NCI-H2081 treated with DMSO at 0.1 percent for 48 hours (cell line): ENCODE results near the gene ARHGAP18.

Experiments used
- DNase-seq: peaks from one replicate; lab custom pipeline; 2025; lab: John Stamatoyannopoulos, UW

The ARHGAP18 gene

DNA sequence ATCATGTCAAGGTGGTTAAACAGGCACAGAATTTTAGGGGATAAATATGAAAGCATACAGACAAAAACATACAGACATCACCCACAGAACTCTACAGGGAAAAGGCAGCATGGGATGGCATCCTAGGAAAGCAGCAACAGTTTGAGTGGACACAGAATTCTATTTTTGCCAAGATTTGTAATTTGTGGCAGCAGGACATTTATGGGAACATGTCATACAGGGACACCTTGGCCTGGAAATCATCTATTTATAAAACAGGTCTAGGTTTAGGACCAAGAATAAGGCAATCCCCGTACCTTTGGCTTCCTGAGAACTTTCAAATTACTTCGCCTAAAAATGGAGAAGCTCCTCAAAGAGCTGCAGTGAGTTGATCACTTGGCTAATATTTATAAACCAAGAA, 17.5 kb downstream of the ARHGAP18 start:
- no peak for DNase-seq

DNA sequence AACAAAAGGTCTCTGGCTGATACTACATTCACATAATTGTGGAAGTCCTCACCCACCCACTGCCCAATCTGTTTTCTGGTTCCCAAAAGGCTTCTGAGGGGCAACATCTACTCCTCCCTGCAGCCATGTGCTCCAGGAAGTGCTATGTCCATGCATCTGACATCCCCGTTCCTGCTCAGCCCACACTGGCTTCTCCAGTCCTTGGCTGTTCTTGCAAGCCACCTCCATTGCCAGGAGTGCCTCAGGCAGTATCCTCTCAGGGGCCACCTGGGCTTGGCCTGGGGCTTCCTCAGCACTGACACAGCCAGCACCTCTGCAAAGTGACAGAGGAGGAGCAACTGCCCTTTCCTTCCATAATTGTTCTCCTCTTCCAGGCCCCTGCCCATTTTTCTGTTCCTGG, 18.3 kb downstream of the ARHGAP18 start:
- DNase-seq = no peak

GRCh38 chr6:129691043-129691640, 18.8 kb downstream of the ARHGAP18 start:
- DNase-seq = no peak

GRCh38 chr6:129686941-129687627, 22.9 kb downstream of the ARHGAP18 start:
- DNase-seq = no peak

DNA sequence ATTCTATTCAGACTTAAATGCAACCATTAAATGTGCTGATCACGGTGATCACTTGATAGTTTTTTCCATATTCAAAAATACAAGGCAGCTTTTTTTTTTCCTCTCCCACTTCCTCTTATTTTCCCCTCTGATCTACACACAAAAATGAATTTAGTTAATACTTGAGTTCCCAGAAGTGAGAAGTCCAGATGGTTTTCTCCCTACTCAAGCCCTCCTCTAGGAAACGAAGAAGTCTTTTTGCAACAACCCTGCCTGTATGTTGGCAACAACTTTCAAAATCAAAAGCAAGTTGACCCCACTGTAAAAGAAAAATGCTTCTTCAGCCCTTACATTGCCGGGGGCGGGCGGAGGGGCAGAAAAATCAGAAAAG, 24.3 kb downstream of the ARHGAP18 start:
- no peak for DNase-seq

DNA sequence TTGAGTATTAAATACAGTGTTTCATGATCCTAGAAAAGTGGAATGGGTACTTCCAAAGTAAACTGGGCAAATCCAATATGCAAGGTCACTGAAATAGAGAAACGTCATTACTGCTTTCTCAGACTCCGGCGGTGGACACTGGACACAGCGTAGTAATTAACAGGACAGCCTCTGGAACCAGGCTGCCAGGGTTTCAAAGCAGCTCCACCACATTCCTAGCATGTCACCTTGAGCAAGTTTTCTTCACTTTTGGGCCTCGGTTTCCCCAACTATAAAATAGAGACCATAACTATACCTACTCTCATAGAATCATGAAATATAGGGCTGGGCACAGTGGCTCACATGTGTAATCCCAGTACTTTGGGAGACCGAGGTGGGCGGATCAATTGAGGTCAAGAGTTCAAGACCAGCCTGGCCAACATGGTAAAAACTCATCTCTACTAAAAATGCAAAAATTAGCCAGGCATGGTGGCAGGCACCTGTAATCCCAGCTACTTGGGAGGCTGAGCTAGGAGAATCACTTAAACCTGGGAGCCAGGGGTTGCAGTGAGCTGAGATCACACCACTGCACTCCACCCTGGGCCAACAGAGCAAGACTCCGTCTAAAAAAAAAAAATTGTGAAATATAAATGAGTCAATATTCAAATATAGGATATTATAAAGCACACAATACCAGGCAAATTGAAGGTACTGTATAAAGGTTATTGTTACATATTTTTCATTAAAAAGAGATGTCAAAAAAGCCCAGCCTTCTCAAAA, 24.9 kb downstream of the ARHGAP18 start:
- DNase-seq = no peak

DNA sequence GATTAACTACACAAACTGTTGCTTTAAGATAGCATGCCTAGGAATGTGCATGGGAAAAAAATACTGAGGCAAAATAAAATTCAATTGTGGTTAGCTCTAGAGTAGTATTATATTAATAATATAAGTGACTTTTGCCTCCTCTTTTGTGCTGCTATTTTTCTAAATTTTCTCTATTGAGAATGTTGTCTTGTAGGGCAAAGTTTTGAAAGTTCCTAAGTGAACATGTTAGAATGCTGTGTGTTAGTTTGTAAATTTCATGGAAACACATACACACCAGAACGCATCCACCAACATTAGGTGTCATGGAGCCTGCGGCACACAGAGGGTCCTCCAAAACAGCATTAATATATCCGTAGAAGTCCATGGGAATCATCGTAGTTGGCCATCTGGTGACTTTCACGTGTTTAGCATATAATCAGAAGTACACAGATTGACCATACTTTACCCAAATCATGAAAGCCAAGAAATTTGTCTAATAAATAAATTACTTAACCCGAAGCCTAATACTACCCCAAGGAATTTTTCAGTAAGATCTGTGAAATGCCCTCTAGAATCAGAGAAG, 25.6 kb downstream of the ARHGAP18 start:
- no peak for DNase-seq

- no peak for DNase-seq
These were observed 26.2 kb downstream of the ARHGAP18 start for GRCh38 chr6:129683601-129684322.

DNA sequence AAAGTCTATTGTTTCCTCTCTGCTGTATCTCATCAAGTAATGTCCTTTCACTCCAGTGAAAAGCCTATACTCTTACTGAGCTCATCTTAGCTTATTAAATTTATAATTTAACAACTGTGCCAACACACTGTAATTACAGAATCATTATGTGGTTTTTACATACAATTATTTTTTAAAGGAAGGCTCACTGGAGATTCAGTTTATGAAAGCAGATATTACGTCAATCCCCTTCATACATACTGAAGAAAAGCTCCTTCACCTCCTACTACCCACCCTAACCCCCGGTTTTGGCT, 28.1 kb downstream of the ARHGAP18 start:
- no peak for DNase-seq

DNA sequence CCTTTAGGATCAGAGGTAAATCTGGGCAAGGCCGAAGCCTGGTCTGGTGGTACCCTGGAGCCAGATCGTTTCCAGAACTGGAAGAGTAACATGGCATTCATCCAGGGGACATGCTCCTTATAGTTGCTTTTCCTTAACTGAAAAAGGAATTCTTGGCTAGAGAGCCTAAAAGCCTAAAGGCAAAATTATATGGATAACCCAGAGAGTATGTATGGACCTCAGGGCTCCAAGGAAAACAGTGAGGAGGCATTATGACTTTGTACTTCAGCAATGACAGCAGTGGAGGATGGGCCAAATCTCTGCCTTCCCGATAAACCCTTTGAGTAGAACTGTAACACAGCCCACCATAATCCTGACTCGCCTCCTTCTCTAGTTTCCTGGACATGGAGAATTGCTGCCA, 29.3 kb downstream of the ARHGAP18 start:
- no peak for DNase-seq

DNA sequence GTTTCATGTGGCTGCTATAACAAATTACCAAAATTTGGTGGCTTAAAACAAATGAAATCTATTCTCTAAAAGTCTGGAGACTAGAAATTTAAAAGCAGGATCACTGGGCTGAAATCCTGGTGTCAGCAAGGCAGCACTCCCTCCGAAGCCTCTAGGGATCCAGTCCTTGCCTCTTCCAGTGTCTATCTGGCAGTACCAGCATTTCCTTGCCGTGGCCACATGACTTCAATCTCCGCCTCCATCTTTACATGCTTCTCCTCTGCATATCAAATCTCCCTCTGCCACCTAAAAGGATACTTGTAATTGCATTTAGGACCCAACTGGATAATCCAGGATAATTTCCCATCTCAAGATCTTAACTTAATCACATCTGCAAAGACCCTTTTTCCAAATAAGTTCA, 30.2 kb downstream of the ARHGAP18 start:
- DNase-seq = no peak

DNA sequence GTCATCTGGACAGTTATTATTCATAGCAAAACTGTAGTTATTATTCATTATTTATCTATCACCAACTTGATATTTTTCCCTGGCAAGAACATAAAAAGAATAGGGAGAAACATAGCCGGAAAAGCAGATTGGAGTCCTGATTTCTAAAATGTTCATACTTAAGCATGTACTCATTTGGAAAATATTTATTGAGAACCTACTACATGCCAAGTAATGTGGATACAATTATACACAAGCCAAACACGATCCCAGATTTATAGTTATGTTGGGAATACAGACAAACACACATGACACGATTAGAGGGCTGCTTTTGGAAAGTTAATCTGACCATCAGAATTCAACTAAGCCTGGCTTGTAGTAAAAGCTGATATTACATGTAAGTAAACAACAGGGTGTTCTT, 30.7 kb downstream of the ARHGAP18 start:
- DNase-seq = no peak

DNA sequence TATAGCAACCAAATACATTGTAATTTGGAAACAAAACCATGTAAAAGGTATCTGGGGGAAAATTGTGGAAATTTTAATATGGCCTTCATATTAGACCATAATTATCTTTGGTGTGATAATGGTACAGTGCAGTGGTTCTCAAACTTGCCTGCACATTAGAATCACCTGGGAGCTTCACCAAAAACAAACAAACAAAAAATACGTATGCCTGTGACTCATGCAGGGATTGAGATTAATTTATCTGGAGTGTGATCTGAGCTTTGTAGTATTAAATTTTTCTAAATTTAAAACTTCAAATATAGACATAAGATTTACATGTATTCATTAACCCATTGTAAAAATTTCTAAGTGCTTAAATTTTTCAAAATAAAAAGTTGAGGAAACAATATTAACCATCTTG, 31.5 kb downstream of the ARHGAP18 start:
- no peak for DNase-seq

DNA sequence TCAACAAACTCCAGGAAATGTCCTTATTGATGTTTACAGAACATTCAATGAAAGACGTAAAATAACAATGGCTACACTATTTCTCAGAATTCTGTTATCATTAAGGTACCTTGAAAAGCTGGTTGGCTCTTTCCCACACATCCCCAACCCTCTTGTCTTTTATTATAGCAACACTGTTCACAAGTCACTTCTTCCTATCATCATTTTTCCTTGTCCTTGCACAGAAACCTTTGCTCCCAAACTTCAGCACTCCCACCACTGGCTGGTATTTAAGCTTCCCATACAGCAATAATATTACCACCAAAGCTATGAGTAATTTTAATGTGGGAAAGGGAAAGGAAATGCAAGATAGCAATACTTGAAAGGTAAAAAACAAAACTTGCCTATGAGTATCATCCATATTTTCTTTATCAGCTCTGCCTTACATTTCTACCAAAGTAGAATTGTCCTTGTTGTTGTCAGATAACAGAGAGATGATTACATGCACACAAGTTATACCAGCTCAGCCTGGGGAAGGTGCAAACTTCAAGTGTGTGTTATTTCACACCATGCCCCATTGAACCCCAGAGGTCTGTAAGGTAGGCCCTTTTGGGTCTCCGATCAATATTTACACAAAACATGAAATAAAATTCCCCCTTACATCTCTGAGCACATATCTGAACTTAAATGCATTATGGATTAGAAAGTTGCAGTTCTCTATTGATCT, 32.2 kb downstream of the ARHGAP18 start:
- no peak for DNase-seq

DNA sequence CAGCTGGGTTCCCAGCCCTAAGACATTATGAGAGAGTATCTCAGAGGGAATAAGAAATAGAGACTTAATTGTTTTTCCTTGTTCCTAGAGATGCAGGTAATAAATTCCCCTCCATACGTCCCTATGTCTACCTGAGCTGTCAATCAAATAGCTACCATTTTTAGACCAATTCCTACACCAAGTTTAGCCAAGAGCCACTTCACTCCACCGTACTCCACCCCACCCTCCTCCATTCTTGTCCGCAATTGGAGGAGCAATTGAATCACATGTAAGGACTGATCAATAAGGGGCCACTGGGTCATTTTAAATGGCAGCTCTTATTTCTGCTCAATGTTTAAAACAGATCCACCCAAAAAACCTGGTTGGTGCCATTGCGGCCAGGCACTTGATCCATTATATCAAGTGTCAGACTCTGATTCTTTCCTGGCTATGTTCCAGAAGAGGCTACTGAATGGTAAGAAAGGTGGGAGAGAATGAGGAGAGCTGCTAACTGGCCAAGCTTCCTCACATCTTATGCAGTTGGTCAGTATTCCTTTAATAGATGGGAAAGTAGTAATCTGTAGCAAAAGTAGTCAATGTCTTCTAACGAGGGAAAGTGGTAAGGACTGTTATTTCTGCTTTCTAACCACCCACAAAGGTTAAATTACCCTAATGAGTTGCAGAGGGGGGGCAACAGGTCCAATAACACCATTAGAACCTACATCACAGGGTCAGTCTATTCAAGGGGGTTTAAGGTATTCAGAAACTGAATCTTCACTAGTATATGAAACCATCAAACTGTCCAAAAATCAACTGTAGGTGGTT, 34.1 kb downstream of the ARHGAP18 start:
- no peak for DNase-seq

DNA sequence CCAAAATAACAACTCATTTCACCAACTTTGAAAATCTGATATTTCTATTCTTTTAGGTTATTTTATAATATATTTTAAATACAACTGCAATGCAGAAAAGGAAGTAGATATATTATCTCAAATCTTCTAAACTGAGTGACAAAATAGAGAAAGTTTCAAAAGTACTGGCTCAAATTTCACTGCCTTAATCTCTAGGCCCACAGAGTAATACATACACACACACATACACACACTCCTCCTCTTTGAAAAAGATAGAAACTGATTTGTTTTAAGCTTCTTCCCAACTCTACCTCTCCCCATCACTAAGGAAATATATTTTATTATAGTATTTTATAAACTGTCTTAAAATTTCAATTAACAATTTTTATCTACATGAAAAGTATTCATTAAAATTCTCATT, 36.2 kb downstream of the ARHGAP18 start:
- no peak for DNase-seq

- DNase-seq = no peak
These were observed 36.9 kb downstream of the ARHGAP18 start for GRCh38 chr6:129672881-129673631.

- no peak for DNase-seq
These were observed 37.7 kb downstream of the ARHGAP18 start for GRCh38 chr6:129672341-129672682.

DNA sequence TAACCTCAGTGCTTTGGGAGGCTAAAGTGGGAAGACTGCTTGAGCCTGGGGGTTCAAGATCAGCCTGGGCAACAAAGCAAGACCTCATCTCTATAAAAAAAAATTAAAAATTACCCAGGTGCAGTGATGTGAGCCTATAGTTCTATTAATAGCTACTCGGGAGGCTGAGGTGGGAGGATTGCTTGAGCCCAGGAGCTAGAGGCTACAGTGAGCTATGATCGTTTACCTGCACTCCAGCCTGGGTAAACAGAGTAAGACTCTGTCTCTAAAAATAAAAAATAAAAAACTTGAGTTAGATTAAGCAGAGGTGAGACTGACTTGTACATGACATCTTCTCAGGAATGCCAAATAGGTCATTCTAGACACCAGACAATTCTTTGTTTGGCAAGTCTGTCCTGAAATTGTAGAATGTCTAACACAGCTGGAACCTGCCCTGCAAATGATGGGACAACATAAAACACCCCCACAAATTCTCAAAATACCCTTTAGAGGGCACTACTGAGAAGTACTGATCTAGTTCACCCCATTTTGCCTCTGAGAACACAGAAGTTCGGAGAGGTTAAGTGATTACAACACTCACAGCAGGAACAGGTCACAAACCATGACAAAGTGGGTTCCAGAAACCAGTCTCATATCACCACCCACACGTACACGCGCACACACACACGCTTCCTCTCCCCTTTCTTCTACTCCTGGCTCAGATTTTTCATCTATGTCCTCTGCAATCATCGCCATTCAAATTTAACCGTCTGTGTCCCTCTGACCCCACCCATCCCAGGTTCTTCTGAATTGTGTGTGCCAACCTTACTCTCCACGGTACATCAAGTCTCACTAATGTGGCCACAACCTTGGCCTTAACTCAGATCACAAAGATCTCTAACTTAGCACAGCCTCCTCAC, 38.3 kb downstream of the ARHGAP18 start:
- no peak for DNase-seq

DNA sequence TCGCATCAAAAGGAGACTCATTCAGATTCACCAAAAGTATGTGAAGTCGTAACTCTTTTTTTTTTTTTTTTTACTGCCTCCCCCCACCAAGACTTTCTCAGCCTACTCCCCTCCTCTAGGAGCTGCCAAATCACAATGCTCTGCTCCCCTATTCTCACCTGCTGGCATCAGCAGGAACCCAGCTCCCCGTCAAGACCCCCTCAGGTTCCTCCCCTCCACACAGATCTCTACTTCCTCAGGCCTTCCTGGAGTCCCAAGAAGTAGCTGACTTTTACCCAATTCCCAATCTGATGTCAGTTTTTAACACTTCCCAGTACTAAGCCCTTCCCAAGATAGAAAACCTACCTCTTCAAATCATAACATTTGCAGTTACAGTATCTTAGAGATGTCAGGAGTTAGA, 39.3 kb downstream of the ARHGAP18 start:
- no peak for DNase-seq
